ENCODE measurements around the gene PCK1.

Gene PCK1

DNA sequence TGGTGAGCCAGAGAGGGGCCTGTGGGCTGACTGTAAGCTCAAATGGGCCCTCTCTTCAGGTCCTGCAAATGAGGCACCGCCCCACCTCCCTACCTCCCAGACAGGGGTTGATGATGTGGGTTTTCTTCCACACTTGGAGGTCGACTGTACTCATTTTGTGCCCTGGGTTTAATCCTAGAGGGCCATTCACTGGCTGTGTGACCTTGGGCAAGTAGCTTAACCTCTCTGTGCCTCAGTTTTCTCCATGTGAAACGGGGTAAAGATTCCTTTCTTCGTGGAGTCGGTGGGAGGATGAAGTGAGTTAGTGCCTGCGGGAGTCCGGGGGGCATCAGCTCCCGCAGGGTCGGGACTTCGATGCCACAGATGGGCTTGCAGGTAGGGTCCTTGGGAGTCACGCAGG, 35.4 kb downstream of the PCK1 start:
- DNase-seq (ENCODE audit: low spot score): no peak
- in situ Hi-C loops (cut with MboI; ENCODE audit: low sequenced_read_pairs, unreplicated experiment): loop anchor here (10.0 kb wide), 2 partner anchors 82 to 212 kb away; no protein-coding TSS in a partner anchor
- TF ChIP-seq, protein P1, sequence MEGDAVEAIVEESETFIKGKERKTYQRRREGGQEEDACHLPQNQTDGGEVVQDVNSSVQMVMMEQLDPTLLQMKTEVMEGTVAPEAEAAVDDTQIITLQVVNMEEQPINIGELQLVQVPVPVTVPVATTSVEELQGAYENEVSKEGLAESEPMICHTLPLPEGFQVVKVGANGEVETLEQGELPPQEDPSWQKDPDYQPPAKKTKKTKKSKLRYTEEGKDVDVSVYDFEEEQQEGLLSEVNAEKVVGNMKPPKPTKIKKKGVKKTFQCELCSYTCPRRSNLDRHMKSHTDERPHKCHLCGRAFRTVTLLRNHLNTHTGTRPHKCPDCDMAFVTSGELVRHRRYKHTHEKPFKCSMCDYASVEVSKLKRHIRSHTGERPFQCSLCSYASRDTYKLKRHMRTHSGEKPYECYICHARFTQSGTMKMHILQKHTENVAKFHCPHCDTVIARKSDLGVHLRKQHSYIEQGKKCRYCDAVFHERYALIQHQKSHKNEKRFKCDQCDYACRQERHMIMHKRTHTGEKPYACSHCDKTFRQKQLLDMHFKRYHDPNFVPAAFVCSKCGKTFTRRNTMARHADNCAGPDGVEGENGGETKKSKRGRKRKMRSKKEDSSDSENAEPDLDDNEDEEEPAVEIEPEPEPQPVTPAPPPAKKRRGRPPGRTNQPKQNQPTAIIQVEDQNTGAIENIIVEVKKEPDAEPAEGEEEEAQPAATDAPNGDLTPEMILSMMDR (IDR thresholded peaks at IDR 0.05; ENCODE audit: borderline replicate concordance, control extremely low read depth, extremely low read depth, insufficient read depth, missing control alignments): no peak

DNA sequence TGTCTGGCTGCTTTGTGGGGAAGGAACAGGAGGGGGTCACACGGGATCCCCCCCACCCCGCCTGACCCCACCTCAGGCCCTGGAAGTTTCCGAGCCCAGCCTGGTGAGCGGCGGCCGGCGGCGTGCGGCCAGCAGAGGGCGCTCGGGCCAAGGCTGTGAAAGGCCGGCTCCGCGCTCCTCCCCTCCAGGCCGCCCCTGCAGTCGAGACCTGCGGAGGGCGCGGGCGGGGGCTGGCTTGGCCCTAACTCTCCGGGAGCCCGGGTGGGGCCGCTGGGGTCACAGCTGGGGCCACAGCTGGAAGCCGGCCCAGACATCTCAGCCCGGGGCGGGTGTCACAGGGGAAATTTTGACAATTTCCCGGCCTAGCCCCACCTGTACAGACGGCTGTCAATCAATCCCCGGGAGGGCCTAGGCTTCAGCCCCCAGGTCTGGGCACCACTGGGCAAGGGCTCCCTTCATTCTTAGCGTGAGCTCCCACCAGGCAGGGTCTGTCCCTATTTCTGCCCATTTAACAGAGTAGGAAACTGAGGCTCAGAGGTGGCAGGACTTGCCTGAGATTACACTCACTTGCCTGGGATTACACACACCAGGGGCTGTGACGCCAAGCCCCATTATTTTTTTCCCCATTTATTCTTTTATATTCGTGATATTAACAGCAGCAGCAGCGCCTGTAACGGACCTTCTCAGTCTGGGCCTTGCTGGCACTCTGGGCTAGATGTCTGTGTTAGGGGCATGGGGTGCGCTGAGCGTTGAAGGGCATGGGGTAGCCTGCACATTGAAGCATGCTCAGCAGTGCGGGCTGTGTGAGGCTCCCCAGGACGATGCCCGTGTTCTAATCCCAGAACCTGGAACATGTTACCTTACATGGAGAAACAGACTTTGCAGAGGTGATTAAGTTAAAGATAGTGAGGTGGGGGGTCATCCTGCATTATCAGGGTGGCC, 36.4 kb downstream of the PCK1 start:
- TF ChIP-seq, protein P1 (IDR thresholded peaks at IDR 0.05; ENCODE audit: borderline replicate concordance, control extremely low read depth, extremely low read depth, insufficient read depth, missing control alignments): peak; percentile 94
- in situ Hi-C loops (cut with MboI; ENCODE audit: low sequenced_read_pairs, unreplicated experiment): loop anchor here (10.0 kb wide), 2 partner anchors 82 to 212 kb away; no protein-coding TSS in a partner anchor

DNA sequence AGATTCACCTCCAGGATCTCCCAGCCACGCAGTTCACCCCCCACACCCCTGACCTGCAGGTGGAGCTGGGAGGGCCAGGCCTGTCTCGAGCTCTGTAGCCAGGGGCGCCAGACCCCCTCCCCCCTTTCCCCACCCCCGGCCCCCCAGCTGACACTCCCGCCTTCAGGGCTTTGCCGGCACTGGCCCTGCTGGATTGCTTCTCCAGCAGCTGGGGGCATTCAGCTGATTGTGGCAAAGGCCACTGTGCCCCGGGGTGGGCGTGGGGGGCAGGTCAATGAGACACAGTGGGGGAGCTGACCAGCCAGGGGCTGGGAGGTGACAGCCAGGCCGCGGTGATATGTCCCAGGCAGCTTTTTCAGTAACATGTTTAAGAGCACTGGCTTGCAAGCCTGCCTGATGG, 37.1 kb downstream of the PCK1 start:
- DNase-seq (ENCODE audit: low spot score): no peak
- TF ChIP-seq, protein P1 (IDR thresholded peaks at IDR 0.05; ENCODE audit: borderline replicate concordance, control extremely low read depth, extremely low read depth, insufficient read depth, missing control alignments): no peak
- in situ Hi-C loops (cut with MboI; ENCODE audit: low sequenced_read_pairs, unreplicated experiment): loop anchor here (10.0 kb wide), 2 partner anchors 83 to 213 kb away; no protein-coding TSS in a partner anchor

More for the DNA sequence above, 36.4 kb downstream of the PCK1 start:
- DNase-seq (ENCODE audit: low spot score): peak; percentile 93

DNA sequence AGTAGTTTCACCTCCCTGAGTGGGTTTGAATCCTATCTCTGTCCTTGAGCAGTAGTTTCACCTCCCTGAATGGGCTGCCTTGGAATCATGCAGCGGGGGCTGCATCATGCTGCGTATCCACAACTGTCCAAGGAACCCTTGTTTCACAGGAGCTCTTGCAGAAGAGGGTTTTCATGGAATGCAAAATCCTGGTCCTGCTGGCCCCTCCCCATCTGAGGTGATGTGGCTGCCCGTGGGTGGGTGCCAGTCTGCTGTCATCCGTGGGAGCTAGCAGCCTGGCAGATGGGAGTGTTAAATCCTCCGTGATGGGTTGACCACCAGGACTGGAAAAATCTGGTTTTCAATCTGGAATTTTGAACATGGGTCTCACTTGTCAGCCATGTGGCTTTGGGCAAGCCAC, 37.6 kb downstream of the PCK1 start:
- in situ Hi-C loops (cut with MboI; ENCODE audit: low sequenced_read_pairs, unreplicated experiment): loop anchor here (10.0 kb wide), 2 partner anchors 84 to 214 kb away; no protein-coding TSS in a partner anchor
- TF ChIP-seq, protein P1 (IDR thresholded peaks at IDR 0.05; ENCODE audit: borderline replicate concordance, control extremely low read depth, extremely low read depth, insufficient read depth, missing control alignments): no peak
- no peak for DNase-seq (ENCODE audit: low spot score)

DNA sequence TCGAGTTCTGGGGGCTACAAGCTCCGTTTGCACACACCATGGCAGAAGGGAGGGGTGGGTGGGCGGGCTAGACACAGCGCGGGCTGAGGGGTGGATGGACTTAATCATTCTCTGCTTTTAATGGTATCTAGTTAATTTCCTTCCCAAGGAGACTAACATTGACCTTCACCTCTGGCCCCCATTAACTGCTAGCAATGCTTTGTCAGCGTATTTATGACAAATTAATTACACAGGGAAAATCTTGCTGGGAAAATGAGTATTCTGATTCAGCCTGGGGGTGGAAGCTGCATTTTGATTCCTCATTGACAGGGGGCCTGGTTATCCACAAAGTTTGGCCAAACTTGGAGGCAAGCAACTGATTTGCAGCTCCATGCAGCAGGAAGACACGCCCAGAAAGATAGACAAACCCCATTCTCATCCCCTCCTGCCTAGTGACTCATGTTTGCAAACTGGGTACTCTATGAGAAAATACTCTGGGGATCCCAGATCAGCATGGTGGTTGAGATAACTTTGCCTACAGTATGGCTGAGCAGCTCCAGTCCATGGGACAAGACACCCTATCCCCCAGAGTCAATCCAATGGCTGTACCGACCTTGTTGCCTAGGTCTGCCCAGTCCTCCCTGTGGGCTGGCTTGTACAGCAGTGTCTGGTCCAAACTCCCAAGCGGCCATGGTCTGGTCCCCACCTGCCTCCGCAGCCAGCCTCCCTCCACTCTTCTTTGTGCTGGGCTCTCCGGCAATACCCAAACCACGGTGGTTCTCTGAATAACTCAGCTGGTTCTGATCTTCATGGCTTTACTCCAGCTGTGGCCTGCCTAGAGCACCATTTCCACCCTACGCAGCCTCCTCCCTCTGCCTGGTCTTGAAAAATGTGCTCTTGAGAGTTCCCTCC, 39.7 kb downstream of the PCK1 start:
- in situ Hi-C loops (cut with MboI; ENCODE audit: low sequenced_read_pairs, unreplicated experiment): loop anchor here (25.0 kb wide), 1 partner anchor 587 kb away; no protein-coding TSS in a partner anchor

More for the DNA sequence above, 39.7 kb downstream of the PCK1 start:
- no peak for DNase-seq (ENCODE audit: low spot score)
- TF ChIP-seq, protein P1 (IDR thresholded peaks at IDR 0.05; ENCODE audit: borderline replicate concordance, control extremely low read depth, extremely low read depth, insufficient read depth, missing control alignments): no peak
